ENCODE results near the gene RAB44.

Gene RAB44

DNA sequence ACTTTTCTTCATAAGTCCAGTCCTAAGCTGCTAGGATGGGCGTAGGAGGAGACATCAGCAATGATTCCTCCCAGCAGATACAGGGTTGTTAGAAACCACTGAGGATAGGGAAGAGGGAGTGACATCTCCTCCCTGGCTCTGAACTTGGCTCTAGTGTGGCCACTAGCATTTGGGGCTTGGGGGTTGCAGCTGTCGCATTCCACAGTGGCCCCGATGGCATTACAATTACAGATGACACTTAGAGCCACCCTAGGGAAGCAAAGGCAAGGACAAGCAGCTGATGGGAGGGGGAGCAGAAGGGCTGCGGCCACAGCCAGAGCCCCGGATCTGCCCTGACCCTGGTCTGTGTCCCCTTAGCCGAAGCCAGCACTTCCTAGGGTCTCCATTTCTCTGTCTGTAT, 28.6 kb upstream of the RAB44 start:
- DNase-seq (ENCODE audit: low read depth in 2 of 2) = no peak

DNA sequence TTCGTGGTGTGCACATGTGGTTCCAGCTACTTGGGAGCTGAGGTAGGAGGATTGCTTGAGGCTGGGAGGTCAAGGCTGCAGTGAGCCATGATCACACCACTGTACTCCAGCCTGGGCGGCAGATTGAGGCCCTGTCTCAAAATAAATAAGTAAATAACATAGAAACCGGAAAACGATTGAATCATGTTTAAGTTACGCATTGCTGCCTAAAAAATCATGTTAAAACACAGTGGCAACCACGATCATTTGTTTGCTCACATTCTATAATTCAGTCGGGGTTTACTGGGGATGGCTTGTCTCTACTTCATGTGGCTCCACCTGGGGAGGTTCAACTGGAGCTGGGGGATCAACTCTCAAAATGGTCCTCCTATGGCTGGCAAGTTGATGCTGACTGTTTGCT, 27.4 kb upstream of the RAB44 start:
- DNase-seq (ENCODE audit: low read depth in 2 of 2) = no peak

DNA sequence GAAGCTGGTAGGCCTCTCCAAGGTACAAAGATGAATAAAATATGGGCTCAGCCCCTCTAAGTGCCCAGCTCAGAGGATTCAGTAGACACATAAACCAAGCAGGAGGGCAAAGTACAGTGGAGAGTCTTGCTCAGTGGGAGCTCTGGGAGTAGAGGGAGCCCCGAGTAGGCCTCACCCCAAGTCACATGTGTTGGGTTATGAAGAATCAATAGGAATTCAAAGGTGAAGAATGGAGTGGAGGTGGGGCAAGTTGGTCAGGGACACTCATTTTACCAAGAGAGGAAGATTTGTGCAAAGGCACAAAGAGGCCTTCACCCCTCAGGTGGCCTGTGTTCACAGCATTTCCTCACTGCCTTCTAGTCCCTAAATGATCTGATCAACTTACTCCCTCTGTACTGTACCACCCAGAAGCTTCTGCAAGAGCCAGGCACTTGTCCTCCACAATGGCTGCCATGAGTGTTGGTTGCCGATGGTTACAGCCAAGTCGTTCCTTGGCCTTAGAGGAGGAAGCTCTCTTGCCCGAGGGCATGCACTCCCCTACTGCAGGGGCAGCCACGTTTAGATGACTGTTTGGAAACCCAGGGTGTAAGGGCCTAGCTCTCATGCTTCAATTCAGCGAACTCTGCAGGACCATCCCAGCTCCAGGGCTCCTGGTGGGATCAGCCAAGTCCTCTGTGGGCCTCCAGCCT, 25.8 kb upstream of the RAB44 start:
- DNase-seq (ENCODE audit: low read depth in 2 of 2) = no peak

DNA sequence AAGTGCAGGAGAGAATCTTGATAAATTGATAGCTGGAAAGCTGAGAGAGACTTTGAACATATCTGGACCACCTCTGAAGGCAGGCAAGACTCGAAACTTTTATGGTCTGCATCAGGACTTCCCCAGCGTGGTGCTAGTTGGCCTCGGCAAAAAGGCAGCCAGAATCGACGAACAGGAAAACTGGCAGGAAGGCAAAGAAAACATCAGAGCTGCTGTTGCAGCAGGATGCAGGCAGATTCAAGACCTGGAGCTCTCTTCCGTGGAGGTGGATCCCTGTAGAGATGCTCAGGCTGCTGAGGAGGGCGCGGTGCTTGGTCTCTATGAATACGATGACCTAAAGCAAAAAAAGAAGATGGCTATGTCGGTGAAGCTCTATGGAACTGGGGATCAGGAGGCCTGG, 23.7 kb upstream of the RAB44 start:
- DNase-seq (ENCODE audit: low read depth in 2 of 2) = no peak

DNA sequence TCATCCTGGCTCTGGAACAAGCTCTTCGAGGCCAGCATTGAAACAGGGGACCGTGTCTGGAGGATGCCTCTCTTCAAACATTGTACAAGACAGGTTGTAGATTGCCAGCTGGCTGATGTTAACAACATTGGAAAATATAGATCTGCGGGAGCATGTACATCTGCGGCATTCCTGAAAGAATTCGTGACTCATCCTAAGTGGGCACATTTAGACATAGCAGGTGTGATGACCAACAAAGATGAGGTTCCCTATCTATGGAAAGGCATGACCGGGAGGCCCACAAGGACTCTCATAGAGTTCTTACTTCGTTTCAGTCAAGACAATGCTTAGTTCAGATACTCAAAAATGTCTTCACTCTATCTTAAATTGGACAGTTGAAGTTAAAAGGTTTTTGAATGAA, 22.7 kb upstream of the RAB44 start:
- DNase-seq (ENCODE audit: low read depth in 2 of 2) = no peak

DNA sequence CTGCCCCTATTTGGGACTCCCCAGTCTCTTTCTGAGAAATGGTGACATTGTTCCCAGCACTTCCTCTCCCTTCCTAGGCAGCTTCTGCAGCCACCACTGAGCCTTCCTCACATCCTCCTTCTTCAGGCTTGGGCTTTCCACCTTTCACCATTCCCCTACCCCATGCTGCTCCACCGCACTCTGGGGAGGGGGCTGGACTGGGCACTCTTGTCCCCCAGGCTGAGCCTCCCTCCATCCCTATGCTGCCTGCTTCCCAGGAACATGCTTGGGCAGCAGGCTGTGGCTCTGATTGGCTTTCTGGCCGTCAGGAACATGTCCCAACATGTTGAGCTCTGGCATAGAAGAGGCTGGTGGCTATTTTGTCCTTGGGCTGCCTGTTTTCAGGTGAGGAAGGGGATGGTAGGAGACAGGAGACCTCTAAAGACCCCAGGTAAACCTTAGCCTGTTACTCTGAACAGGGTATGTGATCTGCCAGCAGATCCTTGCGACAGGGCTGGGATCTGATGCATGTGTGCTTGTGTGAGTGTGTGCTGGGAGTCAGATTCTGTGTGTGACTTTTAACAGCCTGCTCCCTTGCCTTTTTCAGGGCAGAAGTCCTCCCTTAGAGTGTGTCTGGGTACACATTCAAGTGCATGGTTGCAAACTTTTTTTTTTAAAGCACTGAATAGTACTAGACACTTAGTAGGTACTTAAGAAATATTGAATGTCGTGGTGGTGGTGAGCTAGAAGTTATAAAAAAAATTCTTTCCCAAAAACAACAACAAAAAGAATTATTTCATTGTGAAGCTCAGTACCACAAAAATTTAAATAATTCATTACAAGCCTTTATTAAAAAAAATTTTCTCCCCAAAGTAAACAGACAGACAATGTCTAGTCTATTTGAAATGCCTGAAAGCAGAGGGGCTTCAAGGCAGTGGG, 21.2 kb upstream of the RAB44 start:
- no peak for DNase-seq (ENCODE audit: low read depth in 2 of 2)

DNA sequence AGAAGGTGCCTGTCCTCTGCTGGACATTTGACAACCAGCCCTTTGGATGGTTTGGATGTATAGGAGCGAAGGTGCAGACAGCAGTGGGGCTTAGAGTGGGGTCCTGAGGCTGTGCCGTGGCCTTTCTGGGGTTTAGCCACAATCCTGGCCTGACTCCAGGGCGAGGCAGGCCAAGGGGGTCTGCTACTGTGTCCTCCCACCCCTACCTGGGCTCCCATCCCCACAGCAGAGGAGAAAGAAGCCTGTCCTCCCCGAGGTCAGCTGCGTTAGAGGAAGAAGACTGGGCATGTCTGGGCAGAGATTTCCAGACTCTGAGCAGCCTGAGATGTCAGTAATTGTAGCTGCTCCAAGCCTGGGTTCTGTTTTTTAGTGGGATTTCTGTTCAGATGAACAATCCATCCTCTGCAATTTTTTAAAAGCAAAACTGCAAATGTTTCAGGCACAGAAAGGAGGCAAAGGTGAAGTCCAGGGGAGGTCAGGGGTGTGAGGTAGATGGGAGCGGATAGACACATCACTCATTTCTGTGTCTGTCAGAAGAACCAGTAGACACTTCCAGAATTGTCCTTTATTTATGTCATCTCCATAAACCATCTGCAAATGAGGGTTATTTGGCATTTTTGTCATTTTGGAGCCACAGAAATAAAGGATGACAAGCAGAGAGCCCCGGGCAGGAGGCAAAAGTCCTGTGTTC, 20.4 kb upstream of the RAB44 start:
- no peak for DNase-seq (ENCODE audit: low read depth in 2 of 2)

DNA sequence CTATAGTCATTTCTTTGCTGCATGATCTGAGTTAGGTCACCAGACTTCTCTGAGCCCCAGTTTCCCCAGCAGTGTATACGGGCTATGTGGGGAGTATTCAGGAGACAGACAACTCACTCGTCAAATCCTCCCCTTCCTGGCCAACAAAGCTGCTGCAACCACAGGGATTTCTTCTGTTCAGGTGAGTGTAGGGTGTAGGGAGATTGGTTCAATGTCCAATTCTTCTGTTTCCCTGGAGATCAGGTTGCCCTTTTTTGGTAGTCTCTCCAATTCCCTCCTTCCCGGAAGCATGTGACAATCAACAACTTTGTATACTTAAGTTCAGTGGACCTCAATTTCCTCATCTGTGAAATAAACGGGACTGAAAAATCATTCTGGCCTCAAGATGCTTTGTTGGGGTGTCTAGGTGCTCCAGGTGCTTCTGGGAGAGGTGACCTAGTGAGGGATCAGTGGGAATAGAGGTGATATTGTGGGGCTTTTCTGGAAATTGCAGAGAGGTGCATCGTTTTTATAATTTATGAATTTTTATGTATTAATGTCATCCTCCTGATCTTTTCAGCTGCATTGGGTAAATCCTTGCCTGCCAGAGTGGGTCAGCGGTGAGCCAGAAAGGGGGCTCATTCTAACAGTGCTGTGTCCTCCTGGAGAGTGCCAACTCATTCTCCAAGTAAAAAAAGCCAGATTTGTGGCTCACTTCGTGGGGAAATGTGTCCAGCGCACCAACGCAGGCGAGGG, 19.7 kb upstream of the RAB44 start:
- DNase-seq (ENCODE audit: low read depth in 2 of 2) = no peak

DNA sequence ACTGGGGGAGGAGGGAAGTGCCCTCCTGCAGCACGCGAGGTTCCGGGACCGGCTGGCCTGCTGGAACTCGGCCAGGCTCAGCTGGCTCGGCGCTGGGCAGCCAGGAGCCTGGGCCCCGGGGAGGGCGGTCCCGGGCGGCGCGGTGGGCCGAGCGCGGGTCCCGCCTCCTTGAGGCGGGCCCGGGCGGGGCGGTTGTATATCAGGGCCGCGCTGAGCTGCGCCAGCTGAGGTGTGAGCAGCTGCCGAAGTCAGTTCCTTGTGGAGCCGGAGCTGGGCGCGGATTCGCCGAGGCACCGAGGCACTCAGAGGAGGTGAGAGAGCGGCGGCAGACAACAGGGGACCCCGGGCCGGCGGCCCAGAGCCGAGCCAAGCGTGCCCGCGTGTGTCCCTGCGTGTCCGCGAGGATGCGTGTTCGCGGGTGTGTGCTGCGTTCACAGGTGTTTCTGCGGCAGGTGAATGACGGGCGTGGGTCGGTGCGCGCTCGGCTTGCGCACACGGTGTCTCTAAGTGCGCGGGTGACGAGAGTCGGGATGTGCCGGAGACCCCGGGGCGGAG, 19.1 kb upstream of the RAB44 start, which contains the start of gene CDKN1A:
Gene CDKN1A (plus strand): TSS at position 227 of the 555 bp plus-strand sequence. CDS start 5,388 bp downstream, outside the sequence.
- peak; percentile 42 to 70 for DNase-seq (ENCODE audit: low read depth in 2 of 2)

DNA sequence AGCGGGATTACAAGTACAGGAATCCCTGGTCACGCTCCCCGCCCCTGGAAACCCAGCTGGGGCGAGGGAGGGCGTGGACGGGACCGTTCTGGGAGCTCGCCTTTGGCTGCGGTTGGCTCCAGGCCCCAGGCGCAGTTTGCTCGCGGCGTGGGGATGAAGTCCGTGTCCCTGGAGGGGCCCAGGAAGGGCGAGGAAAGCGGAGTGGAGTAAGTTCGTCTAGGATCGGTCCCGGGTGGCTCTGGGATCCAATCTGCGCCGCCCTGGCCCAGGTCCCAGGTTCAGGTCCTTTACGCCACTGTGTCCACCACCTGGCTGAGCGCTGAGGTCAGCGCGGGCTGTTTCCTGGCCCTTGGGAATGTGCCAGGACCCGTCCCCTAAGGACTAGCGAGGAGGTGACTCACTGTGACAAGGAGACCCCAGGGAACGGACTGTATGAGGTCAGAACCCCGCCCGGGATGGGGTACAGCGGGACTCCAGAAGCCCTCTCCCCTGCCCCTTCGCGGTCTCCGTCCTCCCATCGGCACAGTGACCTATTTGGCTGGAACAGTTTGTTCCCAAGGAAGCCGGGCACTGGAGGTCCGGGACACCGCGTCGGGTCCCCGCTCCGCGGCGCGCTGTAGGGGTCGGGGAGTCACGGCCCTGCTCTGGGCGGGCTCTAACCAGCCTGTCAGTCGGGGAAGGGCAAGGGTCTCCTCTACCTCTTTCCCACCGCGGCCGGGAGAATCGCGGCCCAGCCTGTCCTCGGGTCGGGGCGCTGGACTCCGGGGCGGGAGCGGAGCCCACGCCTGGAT, 18.4 kb upstream of the RAB44 start:
- DNase-seq (ENCODE audit: low read depth in 2 of 2) = no peak

DNA sequence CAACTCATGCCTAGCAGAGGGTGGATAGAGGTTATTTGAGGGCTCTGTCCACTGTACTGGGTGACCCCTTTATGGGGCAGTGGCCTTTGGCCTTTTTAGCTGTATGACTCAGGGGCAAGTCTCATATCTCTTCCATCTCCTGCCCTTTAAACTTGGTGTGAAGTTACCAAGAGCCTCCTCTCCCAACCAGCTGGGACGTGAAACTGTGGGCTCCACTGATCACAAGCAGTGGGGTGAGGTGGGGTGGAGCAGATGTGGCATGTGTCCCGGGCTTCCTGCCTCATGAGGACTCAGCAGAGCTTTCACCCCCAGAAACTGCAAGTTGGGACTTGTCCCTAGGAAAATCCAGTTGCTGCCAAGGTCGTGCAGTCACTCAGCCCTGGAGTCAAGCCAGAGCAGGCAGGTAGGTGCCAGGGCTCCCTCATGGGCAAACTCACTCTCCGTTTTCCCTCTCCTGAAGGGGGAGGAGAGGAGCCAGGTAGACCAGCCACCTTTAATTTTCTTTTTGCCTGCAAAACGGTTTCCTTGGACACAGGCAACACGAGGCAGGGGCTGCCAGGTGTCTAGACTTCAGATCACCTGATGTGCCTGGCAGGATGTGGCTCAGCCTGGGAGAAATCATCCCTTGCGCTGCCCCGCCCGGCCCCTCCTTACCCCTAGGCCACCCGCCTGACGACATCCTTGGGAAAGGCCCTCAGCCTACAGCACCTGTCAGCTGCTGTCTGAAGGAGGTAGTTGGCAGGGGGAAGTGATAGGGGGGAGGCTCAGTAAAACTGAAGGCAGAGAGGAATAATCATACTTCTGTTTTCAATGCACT, 15.1 kb upstream of the RAB44 start:
- DNase-seq (ENCODE audit: low read depth in 2 of 2) = peak; percentile 25 to 33

DNA sequence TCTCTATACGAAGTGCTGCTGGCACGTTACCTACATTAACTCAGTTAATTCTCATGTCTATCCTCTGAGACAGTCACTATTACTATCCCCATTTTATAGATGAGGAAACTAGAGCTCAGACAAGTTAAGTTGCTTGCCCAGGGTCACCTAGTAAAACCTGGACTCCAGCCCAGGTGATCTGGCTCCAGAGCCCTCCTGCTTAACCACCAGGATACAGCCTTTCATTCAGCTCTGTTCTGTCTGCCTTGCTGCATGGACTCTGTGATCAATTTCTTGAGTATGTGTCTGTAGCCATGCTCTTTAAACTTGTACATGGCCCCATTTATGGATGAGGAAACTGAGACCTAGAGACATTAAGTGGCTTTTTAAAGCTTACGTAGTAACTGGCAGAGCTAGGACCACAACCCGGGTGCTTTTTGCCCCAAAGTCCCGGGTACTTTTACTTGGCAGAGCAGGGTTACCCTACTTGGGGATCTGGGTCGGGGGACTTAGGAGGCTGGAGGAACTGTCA, 14.4 kb upstream of the RAB44 start:
- no peak for DNase-seq (ENCODE audit: low read depth in 2 of 2)

DNA sequence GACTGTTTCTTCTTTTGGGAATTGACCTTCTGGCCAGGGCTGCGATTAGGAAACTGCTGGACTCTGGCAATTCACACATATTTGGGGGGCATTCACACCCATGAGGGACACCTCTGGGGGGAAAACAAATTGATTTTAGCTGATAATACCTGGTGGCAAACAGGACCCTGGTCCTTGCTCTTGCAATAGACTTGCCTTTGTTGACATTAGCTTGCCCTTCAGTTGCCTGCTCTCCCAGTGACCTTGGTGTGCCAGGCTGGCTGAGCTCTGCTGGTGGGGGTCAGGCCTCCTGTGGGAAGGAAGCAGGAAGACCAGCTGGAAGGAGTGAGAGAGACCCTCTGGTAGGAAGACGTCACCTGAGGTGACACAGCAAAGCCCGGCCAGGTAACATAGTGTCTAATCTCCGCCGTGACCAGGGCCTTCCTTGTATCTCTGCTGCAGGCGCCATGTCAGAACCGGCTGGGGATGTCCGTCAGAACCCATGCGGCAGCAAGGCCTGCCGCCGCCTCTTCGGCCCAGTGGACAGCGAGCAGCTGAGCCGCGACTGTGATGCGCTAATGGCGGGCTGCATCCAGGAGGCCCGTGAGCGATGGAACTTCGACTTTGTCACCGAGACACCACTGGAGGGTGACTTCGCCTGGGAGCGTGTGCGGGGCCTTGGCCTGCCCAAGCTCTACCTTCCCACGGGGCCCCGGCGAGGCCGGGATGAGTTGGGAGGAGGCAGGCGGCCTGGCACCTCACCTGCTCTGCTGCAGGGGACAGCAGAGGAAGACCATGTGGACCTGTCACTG, 13.8 kb upstream of the RAB44 start:
- no peak for DNase-seq (ENCODE audit: low read depth in 2 of 2)

DNA sequence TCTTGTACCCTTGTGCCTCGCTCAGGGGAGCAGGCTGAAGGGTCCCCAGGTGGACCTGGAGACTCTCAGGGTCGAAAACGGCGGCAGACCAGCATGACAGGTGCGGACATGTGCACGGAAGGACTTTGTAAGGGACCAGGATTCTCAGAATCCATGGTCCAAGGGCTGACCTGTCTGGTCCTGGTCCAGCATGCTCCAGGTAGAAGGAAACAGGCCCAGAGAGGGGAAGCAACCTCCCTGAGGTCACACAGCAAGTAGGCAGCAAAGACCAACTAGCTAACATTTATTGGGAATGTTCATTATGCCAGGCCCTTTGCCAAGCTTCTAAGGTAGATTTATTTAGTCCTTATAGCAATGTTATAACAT, 13.2 kb upstream of the RAB44 start:
- DNase-seq (ENCODE audit: low read depth in 2 of 2) = no peak

DNA sequence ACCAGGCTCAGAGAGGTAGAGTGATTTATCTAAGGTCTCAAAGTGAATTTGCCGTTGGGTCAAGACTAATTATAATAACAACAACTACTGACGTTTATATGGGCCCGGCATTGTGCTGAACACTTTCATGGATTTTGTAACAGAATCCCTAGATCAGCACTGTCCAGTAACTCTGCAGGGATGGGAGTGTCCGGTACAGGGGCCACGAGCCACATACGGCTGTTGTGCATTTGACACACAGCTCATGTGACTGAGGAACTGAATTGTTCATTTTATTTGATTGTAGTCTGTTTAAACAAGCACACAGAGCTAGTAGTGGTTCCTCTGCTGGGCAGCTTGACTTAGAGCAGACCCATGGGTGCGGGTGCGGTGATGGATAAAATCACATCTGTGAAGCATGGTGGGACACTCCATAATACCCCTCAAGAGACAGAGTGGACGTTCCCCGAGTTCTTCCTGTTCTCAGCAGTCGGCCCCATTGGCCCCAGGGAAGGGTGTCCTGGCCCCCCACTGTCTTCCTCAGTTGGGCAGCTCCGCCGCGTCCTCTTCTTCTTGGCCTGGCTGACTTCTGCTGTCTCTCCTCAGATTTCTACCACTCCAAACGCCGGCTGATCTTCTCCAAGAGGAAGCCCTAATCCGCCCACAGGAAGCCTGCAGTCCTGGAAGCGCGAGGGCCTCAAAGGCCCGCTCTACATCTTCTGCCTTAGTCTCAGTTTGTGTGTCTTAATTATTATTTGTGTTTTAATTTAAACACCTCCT, 12.3 kb upstream of the RAB44 start:
- no peak for DNase-seq (ENCODE audit: low read depth in 2 of 2)

DNA sequence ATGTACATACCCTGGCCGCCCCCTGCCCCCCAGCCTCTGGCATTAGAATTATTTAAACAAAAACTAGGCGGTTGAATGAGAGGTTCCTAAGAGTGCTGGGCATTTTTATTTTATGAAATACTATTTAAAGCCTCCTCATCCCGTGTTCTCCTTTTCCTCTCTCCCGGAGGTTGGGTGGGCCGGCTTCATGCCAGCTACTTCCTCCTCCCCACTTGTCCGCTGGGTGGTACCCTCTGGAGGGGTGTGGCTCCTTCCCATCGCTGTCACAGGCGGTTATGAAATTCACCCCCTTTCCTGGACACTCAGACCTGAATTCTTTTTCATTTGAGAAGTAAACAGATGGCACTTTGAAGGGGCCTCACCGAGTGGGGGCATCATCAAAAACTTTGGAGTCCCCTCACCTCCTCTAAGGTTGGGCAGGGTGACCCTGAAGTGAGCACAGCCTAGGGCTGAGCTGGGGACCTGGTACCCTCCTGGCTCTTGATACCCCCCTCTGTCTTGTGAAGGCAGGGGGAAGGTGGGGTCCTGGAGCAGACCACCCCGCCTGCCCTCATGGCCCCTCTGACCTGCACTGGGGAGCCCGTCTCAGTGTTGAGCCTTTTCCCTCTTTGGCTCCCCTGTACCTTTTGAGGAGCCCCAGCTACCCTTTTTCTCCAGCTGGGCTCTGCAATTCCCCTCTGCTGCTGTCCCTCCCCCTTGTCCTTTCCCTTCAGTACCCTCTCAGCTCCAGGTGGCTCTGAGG, 11.5 kb upstream of the RAB44 start:
- no peak for DNase-seq (ENCODE audit: low read depth in 2 of 2)

All from stimulated activated CD8-positive, alpha-beta memory T cell treated with anti-CD3 and anti-CD28 coated beads, Interleukin-7, amount 100 ng/mL, for 4 hours (primary cell).